Tibial nerve (tissue), 4 donors: ENCODE results near the gene SPRING1. TPM values are rescaled to one million over a fixed set of nuclear protein-coding genes. Genes with fewer than 3 reads are reported as not detected.

Experiments used
- DNase-seq, 2 donors: peaks; one replicate each; pipeline ENCODE4 v3.0.0-alpha.2; 2019; ENCODE audit warnings: low spot score in 2 of 2
- H3K27ac ChIP-seq, 4 donors: fragments of 200-600 bp; sonication (generic) in 3 of 4; one replicate each; pipeline ENCODE4 v1.5.1; 2017 to 2019; ENCODE audit warnings: mild to moderate bottlenecking in 1 of 4
- H3K27me3 ChIP-seq, 2 donors: fragments of 200-600 bp; sonication (generic) in 1 of 2; one replicate each; pipeline versions ENCODE4 v1.5.1 to v1.6.0; 2017 to 2019
- H3K36me3 ChIP-seq, 3 donors: fragments of 200-600 bp; sonication (generic); one replicate each; pipeline ENCODE4 v1.5.1; 2018 to 2019
- H3K4me1 ChIP-seq, 4 donors: fragments of 200-600 bp; sonication (generic) in 3 of 4; one replicate each; pipeline ENCODE4 v1.5.1; 2017 to 2019
- H3K4me3 ChIP-seq, 4 donors: fragments of 200-600 bp; sonication (generic) in 3 of 4; one replicate each; pipeline ENCODE4 v1.5.1; 2017 to 2019; ENCODE audit warnings: mild to moderate bottlenecking in 1 of 4, moderate library complexity in 1 of 4
- H3K9me3 ChIP-seq, 4 donors: fragments of 200-600 bp; sonication (generic) in 3 of 4; one replicate each; pipeline ENCODE4 v1.5.1; 2017 to 2019
- CTCF ChIP-seq, 5 experiments: fragments of 200-600 bp in 3 of 5; fragments of 450-650 bp in 2 of 5; sonication (generic) in 3 of 5; IDR thresholded peaks; one replicate each; pipeline ENCODE4 v1.5.1; 2016 to 2019; ENCODE audit warnings: antibody characterized with exemption in 5 of 5, mild to moderate bottlenecking in 3 of 5, moderate library complexity in 2 of 5
- EP300 ChIP-seq, 2 donors: sonication (generic); formaldehyde crosslinking; IDR thresholded peaks; one replicate each; pipeline ENCODE4 v1.6.1; 2017; ENCODE audit warnings: antibody characterized with exemption in 2 of 2, mild to moderate bottlenecking in 1 of 2
- POLR2A ChIP-seq, 2 donors: fragments of 450-650 bp; IDR thresholded peaks; one replicate each; pipeline ENCODE4 v1.6.1; 2017; ENCODE audit warnings: antibody characterized with exemption in 2 of 2, mild to moderate bottlenecking in 2 of 2, moderate library complexity in 2 of 2
- WGBS, 2 donors: methylation state at CpG; one replicate each; pipeline ENCODE4 v1.1.5; 2018; 5-methylcytosine and 5-hydroxymethylcytosine counted together
- total RNA-seq, 4 donors: library from RNA; depleted of rRNA; stranded (reverse); fragments of >200 nt; gene quantifications; one replicate each; pipeline ENCODE4 v1.1.0, GENCODE V29; 2016

SPRING1 gene
- total RNA-seq, 4 donors from 2014 or later: 13.9 to 18.6 (median 14.9) TPM

- peaks cover 0 to 4% of the 10 kb centered on the region in 2 donors for H3K27me3 ChIP-seq
- peak overlapping the region in 1 of 4 donors; percentile 67 for H3K27ac ChIP-seq
- TF ChIP-seq CTCF (IDR thresholded peaks at IDR 0.05) (no peak), POLR2A (IDR thresholded peaks at IDR 0.05) (no peak), EP300 (IDR thresholded peaks at IDR 0.05) (no peak)
- H3K4me1 ChIP-seq: peaks cover 0 to 53% (median 10%) of the 10 kb centered on the region in 4 donors
- no peaks in the 10 kb centered on the region for H3K9me3 ChIP-seq
- H3K4me3 ChIP-seq: no peak overlapping the region
- DNase-seq: no peak
- peaks cover 0 to 27% (median 0%) of the 10 kb centered on the region in 3 donors for H3K36me3 ChIP-seq
- whole genome bisulfite sequencing, 2 donors: 92 to 93% methylated on average over 2 of the region's 2 CpGs
Measured at GRCh38 chr12:116713527-116713926, 24.3 kb downstream of the SPRING1 start.

GRCh38 chr12:116712458-116713303 lies 25.2 kb downstream of the SPRING1 start:
- DNase-seq: no peak
- peaks cover 0 to 47% (median 11%) of the 10 kb centered on the region in 4 donors for H3K4me1 ChIP-seq
- H3K27me3 ChIP-seq: peaks cover 0 to 4% of the 10 kb centered on the region in 2 donors
- WGBS, 2 donors: 69 to 76% methylated on average over 17 of the region's 17 CpGs
- H3K36me3 ChIP-seq: peaks cover 0 to 25% (median 0%) of the 10 kb centered on the region in 3 donors
- TF ChIP-seq CTCF (IDR thresholded peaks at IDR 0.05) (no peak), EP300 (IDR thresholded peaks at IDR 0.05) (no peak), POLR2A (IDR thresholded peaks at IDR 0.05) (no peak)
- peak overlapping the region in 2 of 4 donors; percentile 67 to 74 for H3K27ac ChIP-seq
- no peak overlapping the region for H3K4me3 ChIP-seq
- H3K9me3 ChIP-seq: no peaks in the 10 kb centered on the region

GRCh38 chr12:116710370-116711150 lies 27.3 kb downstream of the SPRING1 start:
- H3K27ac ChIP-seq: no peak overlapping the region
- DNase-seq: no peak
- no peak overlapping the region for H3K4me3 ChIP-seq
- H3K9me3 ChIP-seq: no peaks in the 10 kb centered on the region
- H3K36me3 ChIP-seq: peaks cover 0 to 5% (median 0%) of the 10 kb centered on the region in 3 donors
- peaks cover 0 to 40% (median 11%) of the 10 kb centered on the region in 4 donors for H3K4me1 ChIP-seq
- TF ChIP-seq POLR2A (IDR thresholded peaks at IDR 0.05) (no peak), CTCF (IDR thresholded peaks at IDR 0.05) (no peak), EP300 (IDR thresholded peaks at IDR 0.05) (no peak)
- 42 to 61% methylated on average over 8 of the region's 8 CpGs for WGBS, 2 donors
- peaks cover 0 to 4% of the 10 kb centered on the region in 2 donors for H3K27me3 ChIP-seq

- H3K27ac ChIP-seq: no peak overlapping the region
- H3K4me1 ChIP-seq: peaks cover 0 to 40% (median 11%) of the 10 kb centered on the region in 4 donors
- H3K27me3 ChIP-seq: peaks cover 0 to 4% of the 10 kb centered on the region in 2 donors
- 45 to 54% methylated on average over 10 of the region's 10 CpGs for WGBS, 2 donors
- DNase-seq: no peak
- no peak overlapping the region for H3K4me3 ChIP-seq
- no peaks in the 10 kb centered on the region for H3K36me3 ChIP-seq
- H3K9me3 ChIP-seq: no peaks in the 10 kb centered on the region
- TF ChIP-seq POLR2A (IDR thresholded peaks at IDR 0.05) (no peak), EP300 (IDR thresholded peaks at IDR 0.05) (no peak), CTCF (IDR thresholded peaks at IDR 0.05) (no peak)
Measured at GRCh38 chr12:116709768-116710167, 28.1 kb downstream of the SPRING1 start.
